Measurements from ENCODE around the gene CHST3. TPM values are rescaled to one million over a fixed set of nuclear protein-coding genes. Genes with fewer than 3 reads are reported as not detected.
A peak's percentile ranks its signal among the peaks of the same experiment; 100 is the strongest.

CHST3 gene
- total RNA-seq, 4 donors from 2014 or later = 8.6 to 16.9 (median 14.0) TPM

GRCh38 chr10:72011976-72012512, 47.8 kb downstream of the CHST3 start:
- no peak for DNase-seq
- TF ChIP-seq POLR2A (IDR thresholded peaks at IDR 0.05) = no peak
- no peak for TF ChIP-seq CTCF (IDR thresholded peaks at IDR 0.05)
- Histone ChIP-seq H3K36me3 (peaks cover 13 to 15% of the 10 kb centered on the region in 2 donors), H3K27me3 (no peaks in the 10 kb centered on the region), H3K27ac (no peak overlapping the region), H3K4me1 (peaks cover 10 to 41% of the 10 kb centered on the region in 2 donors), H3K4me3 (replicated peaks in 1 of 3) (no peak overlapping the region), H3K9me3 (no peaks in the 10 kb centered on the region)
- 95 to 96% methylated on average over 5 to 7 of the region's 7 CpGs for WGBS, 2 donors
- intact Hi-C loops (cut with DNase I) = no loop called here

- H3K36me3 ChIP-seq = peaks cover 7 to 8% of the 10 kb centered on the region in 2 donors
- TF ChIP-seq CTCF (IDR thresholded peaks at IDR 0.05) = no peak
- no peak for TF ChIP-seq POLR2A (IDR thresholded peaks at IDR 0.05)
- intact Hi-C loops (cut with DNase I) = no loop called here
Measured at GRCh38 chr10:72012796-72013195, 48.6 kb downstream of the CHST3 start.

GRCh38 chr10:72013202-72013945, 49.2 kb downstream of the CHST3 start:
- intact Hi-C loops (cut with DNase I) = no loop called here
- no peaks in the 10 kb centered on the region for H3K27me3 ChIP-seq
- H3K4me3 ChIP-seq (replicated peaks in 1 of 3) = no peak overlapping the region
- TF ChIP-seq POLR2A (IDR thresholded peaks at IDR 0.05) (no peak), CTCF (IDR thresholded peaks at IDR 0.05) (no peak)
- peaks cover 15 to 45% of the 10 kb centered on the region in 2 donors for H3K4me1 ChIP-seq
- no peak overlapping the region for H3K27ac ChIP-seq
- WGBS, 2 donors = 85 to 94% methylated on average over 13 of the region's 13 CpGs
- DNase-seq = no peak
- no peaks in the 10 kb centered on the region for H3K9me3 ChIP-seq
- peaks cover 1 to 2% of the 10 kb centered on the region in 2 donors for H3K36me3 ChIP-seq

More at GRCh38 chr10:72012796-72013195, 48.6 kb downstream of the CHST3 start:
- Histone ChIP-seq H3K27ac (no peak overlapping the region), H3K4me3 (replicated peaks in 1 of 3) (no peak overlapping the region), H3K9me3 (no peaks in the 10 kb centered on the region), H3K4me1 (peaks cover 15 to 43% of the 10 kb centered on the region in 2 donors), H3K27me3 (no peaks in the 10 kb centered on the region)
- 81 to 92% methylated on average over 7 of the region's 7 CpGs for WGBS, 2 donors
- no peak for DNase-seq

GRCh38 chr10:72014197-72014596, 50.0 kb downstream of the CHST3 start:
- 50 to 81% methylated on average over 2 of the region's 2 CpGs for WGBS, 2 donors
- H3K4me1 ChIP-seq = peaks cover 15 to 38% of the 10 kb centered on the region in 2 donors
- peak overlapping the region in 1 of 3 donors; percentile 30 for H3K27ac ChIP-seq

More at GRCh38 chr10:72014197-72014596, 50.0 kb downstream of the CHST3 start:
- no peak for DNase-seq
- no peaks in the 10 kb centered on the region for H3K27me3 ChIP-seq
- H3K36me3 ChIP-seq = no peaks in the 10 kb centered on the region
- H3K9me3 ChIP-seq = no peaks in the 10 kb centered on the region
- intact Hi-C loops (cut with DNase I) = no loop called here
- TF ChIP-seq POLR2A (IDR thresholded peaks at IDR 0.05) (no peak), CTCF (IDR thresholded peaks at IDR 0.05) (no peak)
- H3K4me3 ChIP-seq (replicated peaks in 1 of 3) = no peak overlapping the region
